Breast epithelium (tissue), 4 donors: ENCODE data around the gene PPP1CC. TPM values are rescaled to one million over a fixed set of nuclear protein-coding genes. Genes with fewer than 3 reads are reported as not detected.
"Not testable (repeated sequence)": the region's sequence is repeated elsewhere in the genome, so short reads cannot be mapped to it uniquely, and the experiment has no call there.

ENCODE experiments used
- DNase-seq, 2 donors: peaks; one replicate each; pipeline ENCODE4 v3.0.0-alpha.2; 2019; ENCODE audit warnings: low spot score in 2 of 2
- H3K27ac ChIP-seq, 2 donors: fragments of 200-600 bp; sonication (generic) in 1 of 2; one replicate each; pipeline ENCODE4 v1.5.1; 2016 to 2019; ENCODE audit warnings: mild to moderate bottlenecking in 1 of 2
- H3K27me3 ChIP-seq, 2 donors: fragments of 200-600 bp; sonication (generic) in 1 of 2; one replicate each; pipeline versions ENCODE4 v1.5.1 to v1.6.0; 2017 to 2019; ENCODE audit warnings: control low read depth in 1 of 2, mild to moderate bottlenecking in 1 of 2
- H3K36me3 ChIP-seq: fragments of 200-600 bp; one replicate; pipeline ENCODE4 v1.5.1; 2019
- H3K4me1 ChIP-seq, 2 donors: fragments of 200-600 bp; sonication (generic); one replicate each; pipeline ENCODE4 v1.5.1; 2016 to 2019; ENCODE audit warnings: control low read depth in 1 of 2
- H3K4me3 ChIP-seq, 3 donors: fragments of 200-600 bp; sonication (generic); 1 replicate in 2 of 3; 2 replicates in 1 of 3; pipeline ENCODE4 v1.5.1; 2016 to 2019; ENCODE audit warnings: mild to moderate bottlenecking in 3 of 3, moderate library complexity in 2 of 3
- H3K9me3 ChIP-seq, 2 donors: fragments of 200-600 bp; sonication (generic) in 1 of 2; one replicate each; pipeline ENCODE4 v1.5.1; 2016 to 2019; ENCODE audit warnings: control low read depth in 1 of 2
- CTCF ChIP-seq, 3 donors: fragments of 450-650 bp; IDR thresholded peaks; one replicate each; pipeline ENCODE4 v1.5.1; 2016 to 2017; ENCODE audit warnings: antibody characterized with exemption in 3 of 3, mild to moderate bottlenecking in 3 of 3, moderate library complexity in 3 of 3
- POLR2A ChIP-seq: fragments of 450-650 bp; IDR thresholded peaks from one replicate; pipeline ENCODE4 v1.6.1; 2016; ENCODE audit warnings: antibody characterized with exemption, mild to moderate bottlenecking, moderate library complexity
- POLR2AphosphoS5 ChIP-seq, 3 donors: sonication (generic); formaldehyde crosslinking; IDR thresholded peaks; one replicate each; pipeline ENCODE4 v1.6.1; 2017; ENCODE audit warnings: antibody characterized with exemption in 3 of 3
- intact Hi-C: fragments of 100-400 bp; cut with DNase I; formaldehyde crosslinking; loops from one replicate; pipeline ENCODE4 v1.15.1; 2023; ENCODE audit warnings: low total_unique reads
- total RNA-seq, 3 donors: library from RNA; depleted of rRNA; stranded (reverse); fragments of >200 nt; gene quantifications; one replicate each; pipeline ENCODE4 v1.1.0, GENCODE V29; 2016

PPP1CC gene
- total RNA-seq, 3 donors from 2014 or later, result 97.7 to 135 (median 106) TPM

GRCh38 chr12:110775997-110776396 is 33.3 kb upstream of the PPP1CC start:
- no peaks in the 10 kb centered on the region for H3K27me3 ChIP-seq
- no peaks in the 10 kb centered on the region for H3K9me3 ChIP-seq
- intact Hi-C loops, result no loop called here
- no peak for TF ChIP-seq POLR2AphosphoS5 (IDR thresholded peaks at IDR 0.05)
- no peak for TF ChIP-seq CTCF (IDR thresholded peaks at IDR 0.05)
- no peak for TF ChIP-seq POLR2A
- no peaks in the 10 kb centered on the region for H3K36me3 ChIP-seq
- no peaks in the 10 kb centered on the region for H3K4me1 ChIP-seq
- no peak overlapping the region for H3K27ac ChIP-seq
- DNase-seq, result no peak
- no peak overlapping the region for H3K4me3 ChIP-seq

GRCh38 chr12:110774824-110775223 is 32.1 kb upstream of the PPP1CC start:
- no peaks in the 10 kb centered on the region for H3K9me3 ChIP-seq
- TF ChIP-seq POLR2A, result no peak
- no peak for TF ChIP-seq POLR2AphosphoS5 (IDR thresholded peaks at IDR 0.05)
- no peak for TF ChIP-seq CTCF (IDR thresholded peaks at IDR 0.05)
- intact Hi-C loops, result no loop called here

GRCh38 chr12:110768960-110769359 is 26.3 kb upstream of the PPP1CC start:
- no peak overlapping the region for H3K4me3 ChIP-seq
- no peak for TF ChIP-seq POLR2AphosphoS5 (IDR thresholded peaks at IDR 0.05)
- H3K36me3 ChIP-seq, result no peaks in the 10 kb centered on the region
- no peaks in the 10 kb centered on the region for H3K27me3 ChIP-seq
- DNase-seq, result no peak
- H3K4me1 ChIP-seq, result no peaks in the 10 kb centered on the region
- no peaks in the 10 kb centered on the region for H3K9me3 ChIP-seq
- intact Hi-C loops, result no loop called here
- no peak overlapping the region for H3K27ac ChIP-seq

More at GRCh38 chr12:110774824-110775223, 32.1 kb upstream of the PPP1CC start:
- no peaks in the 10 kb centered on the region for H3K36me3 ChIP-seq
- no peak overlapping the region for H3K27ac ChIP-seq
- H3K27me3 ChIP-seq, result no peaks in the 10 kb centered on the region
- DNase-seq, result no peak
- H3K4me3 ChIP-seq, result no peak overlapping the region
- no peaks in the 10 kb centered on the region for H3K4me1 ChIP-seq

- Histone ChIP-seq H3K9me3 (no peaks in the 10 kb centered on the region), H3K27me3 (no peaks in the 10 kb centered on the region), H3K4me1 (no peaks in the 10 kb centered on the region), H3K4me3 (no peak overlapping the region), H3K27ac (no peak overlapping the region), H3K36me3 (no peaks in the 10 kb centered on the region)
- TF ChIP-seq POLR2A, result no peak
- DNase-seq, result no peak
- intact Hi-C loops, result no loop called here
These were observed 25.2 kb upstream of the PPP1CC start for GRCh38 chr12:110767863-110768262.

- Histone ChIP-seq H3K27me3 (no peaks in the 10 kb centered on the region), H3K9me3 (no peaks in the 10 kb centered on the region), H3K4me3 (no peak overlapping the region), H3K36me3 (no peaks in the 10 kb centered on the region), H3K27ac (no peak overlapping the region), H3K4me1 (no peaks in the 10 kb centered on the region)
- DNase-seq, result no peak
- no peak for TF ChIP-seq CTCF (IDR thresholded peaks at IDR 0.05)
- intact Hi-C loops, result no loop called here
These were observed 23.8 kb upstream of the PPP1CC start for GRCh38 chr12:110766311-110767154.

- H3K27me3 ChIP-seq, H3K4me1 ChIP-seq, H3K36me3 ChIP-seq, intact Hi-C loops, H3K27ac ChIP-seq, H3K9me3 ChIP-seq, H3K4me3 ChIP-seq, DNase-seq: not testable (repeated sequence)
These were observed 22.9 kb upstream of the PPP1CC start for GRCh38 chr12:110765572-110765971.
